NCI-H345 treated with DMSO at 0.1 percent for 48 hours (cell line): ENCODE results near the gene TREM1.
"Not testable (repeated sequence)": the region's sequence is repeated elsewhere in the genome, so short reads cannot be mapped to it uniquely, and the experiment has no call there.

Experiments
- DNase-seq: peaks from one replicate; lab custom pipeline; 2025; ENCODE audit not compliant: unreplicated experiment; lab: John Stamatoyannopoulos, UW

The TREM1 gene

GRCh38 chr6:41297248-41297647, 10.8 kb upstream of the TREM1 start:
- not testable (repeated sequence) for DNase-seq

GRCh38 chr6:41294214-41294872, 7.9 kb upstream of the TREM1 start:
- DNase-seq = no peak

- DNase-seq = no peak
Measured at GRCh38 chr6:41291717-41292116, 5.2 kb upstream of the TREM1 start.

DNA sequence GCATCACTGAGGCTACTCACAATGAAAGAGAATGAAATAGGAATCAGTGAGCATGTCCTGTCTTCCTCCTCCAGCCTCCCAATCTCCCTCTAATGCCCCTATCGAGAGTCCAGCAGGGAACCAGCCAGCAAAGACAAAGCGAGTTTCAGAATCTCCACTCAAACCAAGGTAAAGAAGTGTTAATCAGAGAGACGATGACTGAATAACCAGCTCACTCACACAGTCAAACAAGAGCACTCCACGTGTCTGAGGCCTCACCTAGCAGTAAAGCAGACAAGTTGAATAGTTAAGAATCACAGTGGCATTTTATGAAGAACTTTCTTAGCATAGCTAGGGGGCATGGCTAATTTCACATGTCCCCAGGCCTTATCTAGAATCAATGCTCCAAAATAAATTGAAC, 3.3 kb upstream of the TREM1 start:
- DNase-seq = no peak

GRCh38 chr6:41288754-41289129, 2.3 kb upstream of the TREM1 start:
- no peak for DNase-seq

DNA sequence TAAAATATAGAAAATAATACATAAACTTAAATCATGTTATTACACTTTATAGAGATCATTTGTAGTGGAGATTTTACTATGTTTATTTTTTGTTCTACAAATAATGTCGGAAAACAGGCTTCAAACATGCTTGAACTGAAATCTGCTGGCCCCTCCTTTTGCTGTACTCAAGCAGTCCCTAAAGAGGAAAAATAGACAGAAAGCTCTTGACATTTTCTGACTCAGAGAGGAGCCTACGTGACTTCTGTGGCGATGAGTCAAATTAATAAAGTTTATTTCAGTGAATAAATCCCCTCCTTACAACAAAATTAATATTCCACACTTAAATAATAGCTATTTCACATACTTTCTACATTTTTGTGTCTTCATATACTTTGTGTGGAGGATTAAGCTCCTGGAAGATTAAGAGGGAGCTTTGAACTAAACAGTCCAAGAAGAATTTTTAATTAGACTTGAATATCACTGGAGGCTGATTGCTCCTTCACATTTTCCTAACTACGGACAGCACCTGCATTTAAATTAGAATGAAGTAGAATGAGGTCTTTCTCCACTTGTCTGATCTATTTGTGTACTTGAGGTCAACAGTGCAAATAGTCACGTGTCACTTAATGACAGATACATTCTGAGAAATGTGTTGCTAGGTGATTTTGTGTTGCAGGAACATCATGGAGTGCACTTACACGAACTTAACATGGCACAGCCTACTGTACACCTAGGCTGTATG, 1.7 kb upstream of the TREM1 start:
- DNase-seq = peak; percentile 92

DNA sequence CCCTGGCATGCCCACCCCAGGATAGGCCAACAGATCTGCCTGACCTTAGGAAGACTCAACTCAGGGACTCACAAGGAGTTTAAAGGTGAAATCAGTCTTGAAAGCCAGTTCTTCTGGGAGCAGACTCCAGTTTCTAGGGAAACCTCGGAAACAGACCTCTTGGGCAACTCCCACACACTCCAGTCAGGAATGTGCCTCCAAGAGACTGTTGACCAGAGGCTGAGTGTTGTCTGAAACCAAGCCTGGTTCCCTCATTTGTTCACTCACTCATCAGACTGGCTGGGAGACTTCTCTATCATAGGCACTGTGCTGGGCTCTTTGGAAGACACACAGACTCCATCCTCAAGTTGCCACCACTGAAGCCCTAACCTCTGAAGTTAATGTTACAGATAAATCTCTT, 1.8 kb downstream of the TREM1 start:
- DNase-seq = no peak

DNA sequence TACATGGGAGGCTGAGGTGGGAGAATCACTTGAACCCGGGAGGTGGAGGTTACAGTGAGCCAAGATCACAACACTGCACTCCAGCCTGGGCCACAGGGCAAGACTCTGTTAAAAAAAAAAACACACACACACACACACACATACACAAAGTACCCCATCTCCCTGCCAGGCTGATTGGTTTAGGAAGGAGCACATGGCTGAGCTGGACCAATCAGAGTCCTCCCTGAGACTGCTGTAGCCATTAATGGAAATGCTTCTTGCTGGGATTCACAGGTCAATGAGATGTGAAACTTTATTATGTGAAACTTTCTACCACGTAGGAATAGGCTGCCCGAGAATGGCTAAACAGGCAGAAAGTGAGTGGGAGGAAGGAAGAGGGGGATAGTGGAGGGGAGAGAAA, 2.9 kb downstream of the TREM1 start:
- no peak for DNase-seq

GRCh38 chr6:41280381-41281057, 6.0 kb downstream of the TREM1 start:
- no peak for DNase-seq

GRCh38 chr6:41278699-41279405, 7.6 kb downstream of the TREM1 start:
- peak; percentile 58 for DNase-seq

GRCh38 chr6:41277605-41278004, 8.9 kb downstream of the TREM1 start:
- DNase-seq = no peak

DNA sequence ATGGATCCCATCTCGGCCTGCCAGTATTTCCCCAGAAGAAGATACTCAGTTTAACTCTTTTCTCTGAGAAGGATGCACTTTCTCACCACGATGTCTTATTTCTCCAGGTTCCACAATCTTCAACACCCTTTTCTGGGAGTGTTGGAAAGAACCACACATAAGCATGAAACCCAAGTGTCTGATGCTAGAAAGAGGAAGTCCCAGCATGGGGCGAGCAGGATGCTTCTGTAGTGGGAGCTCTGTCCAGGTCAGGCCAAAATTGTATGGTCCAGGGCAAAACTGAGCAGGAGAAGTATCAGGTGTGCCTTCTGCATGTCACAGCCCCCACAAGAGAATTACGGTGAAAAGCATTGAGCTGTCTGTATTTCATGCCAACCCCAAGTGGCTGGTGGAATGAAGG, 11.0 kb downstream of the TREM1 start:
- DNase-seq = no peak

DNA sequence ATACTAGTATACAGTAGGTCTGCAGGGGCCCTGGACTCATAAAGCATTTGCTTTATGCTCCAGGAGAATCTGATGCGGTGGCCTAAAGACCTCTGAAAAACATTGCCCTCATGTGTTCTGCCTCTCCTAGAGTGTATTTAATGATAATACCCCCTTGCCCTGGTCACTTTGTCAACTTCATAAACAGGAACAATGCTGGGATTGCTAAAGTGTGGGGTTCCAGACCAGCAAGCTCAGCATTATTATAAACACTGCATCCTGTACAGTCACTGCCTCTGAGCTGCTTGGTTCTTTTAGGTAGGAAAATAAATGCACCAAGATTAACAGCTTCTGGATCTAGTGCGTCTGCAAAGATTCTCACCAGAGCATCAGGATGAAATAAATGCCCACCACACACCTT, 12.2 kb downstream of the TREM1 start:
- no peak for DNase-seq

DNA sequence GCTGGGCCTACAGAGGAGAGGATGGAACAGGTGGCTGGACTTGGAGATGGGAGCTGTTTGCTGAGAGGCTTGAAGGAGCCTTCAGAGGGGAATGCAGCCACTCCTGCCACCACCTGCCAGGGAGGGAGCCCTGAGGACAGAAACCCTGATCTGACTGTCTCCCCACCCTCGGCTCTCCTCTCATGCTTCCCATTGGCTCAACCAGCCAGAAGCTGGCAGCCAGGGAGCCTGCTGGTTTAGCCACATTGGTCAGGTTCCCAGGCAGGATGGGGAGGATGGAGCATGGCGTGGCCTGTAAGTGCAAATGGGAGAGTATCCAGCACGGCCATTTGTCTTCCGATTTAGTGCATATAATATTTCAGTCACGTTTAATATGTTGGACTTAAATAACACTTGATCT, 12.8 kb downstream of the TREM1 start:
- DNase-seq = no peak

DNA sequence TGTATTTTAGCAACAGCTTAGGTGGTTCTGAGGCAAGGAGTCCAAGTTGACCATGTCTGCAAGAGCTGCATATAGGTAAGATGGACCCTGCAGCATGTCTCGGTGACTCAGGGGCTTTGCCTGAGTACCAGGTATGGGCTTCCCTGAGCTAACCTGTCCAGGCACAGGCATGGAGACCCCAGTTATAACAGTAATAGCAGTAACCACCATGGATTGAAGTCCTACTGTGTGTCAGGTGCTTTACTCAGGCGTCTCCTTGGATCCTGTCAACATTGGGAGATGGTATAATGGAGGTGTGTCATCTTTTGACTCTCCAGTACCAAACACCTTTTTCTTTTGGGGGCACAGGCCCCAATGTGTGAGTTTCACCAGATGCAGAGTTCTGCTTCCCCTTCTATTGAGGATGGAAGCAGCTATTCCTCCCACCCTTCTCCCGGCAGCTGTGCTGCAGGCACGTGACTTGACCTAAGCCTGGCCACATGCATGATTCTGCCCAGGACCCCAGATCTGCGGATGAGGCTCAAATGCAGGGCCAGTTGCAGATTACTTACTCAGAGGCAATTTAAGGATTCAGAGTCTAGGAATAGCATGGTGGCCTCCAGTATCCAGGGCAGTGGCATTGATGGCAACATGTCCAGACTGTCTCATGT, 13.8 kb downstream of the TREM1 start:
- DNase-seq = no peak

- DNase-seq = no peak
Measured at GRCh38 chr6:41271901-41272395, 14.5 kb downstream of the TREM1 start.

GRCh38 chr6:41269716-41270115, 16.8 kb downstream of the TREM1 start:
- no peak for DNase-seq

DNA sequence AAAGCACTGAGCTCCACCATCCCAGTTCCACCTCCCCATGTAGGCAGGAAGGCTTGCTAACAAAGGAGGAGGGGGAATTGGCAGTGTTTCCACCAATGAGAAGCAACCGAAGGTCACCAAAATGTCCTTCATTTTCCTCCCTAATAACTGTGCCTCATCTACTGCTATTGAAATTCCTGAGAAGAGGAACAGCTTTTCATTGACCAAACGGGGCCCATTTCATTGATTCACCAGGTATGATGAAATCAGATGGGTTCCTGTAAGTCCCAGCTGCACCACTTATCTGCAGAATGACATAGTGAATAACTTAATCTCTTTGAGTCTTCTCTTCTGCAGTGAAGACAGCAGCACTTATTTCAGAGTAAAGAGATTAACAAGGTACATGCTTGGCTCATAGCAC, 17.3 kb downstream of the TREM1 start:
- no peak for DNase-seq

GRCh38 chr6:41268478-41268877, 18.0 kb downstream of the TREM1 start:
- DNase-seq = no peak

GRCh38 chr6:41266541-41266940, 19.9 kb downstream of the TREM1 start:
- DNase-seq = no peak

- no peak for DNase-seq
Measured at GRCh38 chr6:41263267-41263666, 23.2 kb downstream of the TREM1 start.
